IMR-90 (cell line): Measurements from ENCODE around the gene MEGF6. TPM values are rescaled to one million over a fixed set of nuclear protein-coding genes. Genes with fewer than 3 reads are reported as not detected.

ENCODE experiments used
- ATAC-seq: fragments of 200-7000 bp; cut with Tn5 transposase; 2 replicates; pipeline ENCODE4 v1.9.1; 2020; ENCODE audit warnings: low read depth, mild to moderate bottlenecking, moderate library complexity
- BruUV-seq: library from RNA; stranded (reverse); fragments of 400-500 nt; replicated peaks from 2 replicates; lab custom pipeline; 2021; lab: Mats Ljungman, UMichigan
- CTCF ChIA-PET: fragments of 300-600 bp; formaldehyde crosslinking; extraction: SDS; loops from one replicate; lab custom pipeline; 2021; ENCODE audit warnings: antibody characterized with exemption; lab: Yijun Ruan, JAX
- POLR2A ChIA-PET: fragments of 300-600 bp; sonication (Branson Sonifier 250); formaldehyde crosslinking; loops from one replicate; lab custom pipeline; 2022; ENCODE audit warnings: antibody characterized with exemption; ENCODE audit not compliant: unreplicated experiment; lab: Charles Lee
- DNase-seq: peaks from one replicate; pipeline ENCODE4 v3.0.0; 2013
- H2AFZ ChIP-seq: replicated peaks from 2 replicates; pipeline ENCODE3; 2013; ENCODE audit warnings: low read length, mild to moderate bottlenecking; ENCODE audit not compliant: poor library complexity
- H2AK5ac ChIP-seq: 2 replicates; pipeline ENCODE4 v1.6.1; 2013; ENCODE audit warnings: low read depth, low read length, inconsistent platforms
- H2AK9ac ChIP-seq: replicated peaks from 2 replicates; pipeline ENCODE3; 2013; ENCODE audit warnings: mild to moderate bottlenecking, low read depth, low read length, moderate library complexity; ENCODE audit not compliant: poor library complexity
- H2BK120ac ChIP-seq: 2 replicates; pipeline ENCODE4 v1.6.1; 2013; ENCODE audit warnings: low read depth, low read length, inconsistent platforms
- H2BK15ac ChIP-seq: 3 replicates; pipeline ENCODE4 v1.6.1; 2013; ENCODE audit warnings: low read depth, low read length, inconsistent platforms
- H2BK20ac ChIP-seq: 2 replicates; pipeline ENCODE4 v1.6.1; 2013; ENCODE audit warnings: low read depth, mild to moderate bottlenecking, inconsistent platforms, low read length, moderate library complexity
- H2BK5ac ChIP-seq: 2 replicates; pipeline ENCODE4 v1.6.1; 2013; ENCODE audit warnings: mild to moderate bottlenecking, low read depth, low read length, inconsistent platforms; ENCODE audit not compliant: poor library complexity, severe bottlenecking
- H3K14ac ChIP-seq: replicated peaks from 2 replicates; pipeline ENCODE4 v1.6.1; 2013; ENCODE audit warnings: low read depth, low read length, inconsistent platforms
- H3K18ac ChIP-seq: 2 replicates; pipeline ENCODE4 v1.6.1; 2013; ENCODE audit warnings: low read depth, low read length, control low read depth
- H3K23ac ChIP-seq: 2 replicates; pipeline ENCODE4 v1.6.1; 2013; ENCODE audit warnings: low read depth, low read length, inconsistent platforms
- H3K27ac ChIP-seq: 2 replicates; pipeline ENCODE4 v1.5.1; 2013; ENCODE audit warnings: mild to moderate bottlenecking, control low read depth, low read length; ENCODE audit not compliant: insufficient read depth
- H3K27me3 ChIP-seq: 2 replicates; pipeline ENCODE4 v1.6.1; 2013; ENCODE audit warnings: low read length; ENCODE audit not compliant: control insufficient read depth, insufficient read depth
- H3K36me3 ChIP-seq: 2 replicates; pipeline ENCODE4 v1.6.1; 2013; ENCODE audit warnings: low read length, mixed read lengths; ENCODE audit not compliant: control insufficient read depth, insufficient read depth
- H3K4ac ChIP-seq: 2 replicates; pipeline ENCODE4 v1.6.1; 2013; ENCODE audit warnings: low read depth, low read length, inconsistent platforms
- H3K4me1 ChIP-seq: 2 replicates; pipeline ENCODE4 v1.6.1; 2013; ENCODE audit warnings: low read length, mixed read lengths; ENCODE audit not compliant: control insufficient read depth, insufficient read depth
- H3K4me2 ChIP-seq: 2 replicates; pipeline ENCODE4 v1.6.1; 2013; ENCODE audit warnings: low read depth, mild to moderate bottlenecking, control low read depth, low read length, moderate library complexity
- H3K4me3 ChIP-seq: 2 replicates; pipeline ENCODE4 v1.5.1; 2013; ENCODE audit warnings: low read depth, mild to moderate bottlenecking, control low read depth, low read length, moderate library complexity; ENCODE audit not compliant: insufficient read depth
- H3K56ac ChIP-seq: 2 replicates; pipeline ENCODE4 v1.6.1; 2013; ENCODE audit warnings: low read length, inconsistent platforms; ENCODE audit not compliant: insufficient read depth; ENCODE audit errors: extremely low read depth
- H3K79me1 ChIP-seq, 2 experiments: 2 replicates each; pipeline ENCODE4 v1.6.1; 2013; ENCODE audit warnings: low read length in 2 of 2, inconsistent platforms in 1 of 2, low read depth in 1 of 2
- H3K9ac ChIP-seq: 2 replicates; pipeline ENCODE4 v1.6.1; 2013; ENCODE audit warnings: low read depth, low read length, control low read depth
- H3K9me1 ChIP-seq: 2 replicates; pipeline ENCODE4 v1.6.1; 2013; ENCODE audit warnings: low read length, inconsistent platforms; ENCODE audit not compliant: insufficient read depth
- H3K9me3 ChIP-seq: 2 replicates; pipeline ENCODE4 v1.6.1; 2013; ENCODE audit warnings: low read length; ENCODE audit not compliant: control insufficient read depth, insufficient read depth
- H4K20me1 ChIP-seq: 2 replicates; pipeline ENCODE4 v1.6.1; 2013; ENCODE audit warnings: low read length, inconsistent platforms; ENCODE audit not compliant: insufficient read depth
- H4K5ac ChIP-seq: 2 replicates; pipeline ENCODE4 v1.6.1; 2013; ENCODE audit warnings: mild to moderate bottlenecking, low read depth, low read length, control low read depth
- H4K8ac ChIP-seq, 2 experiments: 2 replicates each; pipeline ENCODE4 v1.6.1; 2013; ENCODE audit warnings: low read depth in 2 of 2, low read length in 2 of 2, control low read depth in 1 of 2, inconsistent platforms in 1 of 2
- H4K91ac ChIP-seq: 2 replicates; pipeline ENCODE4 v1.6.1; 2013; ENCODE audit warnings: low read depth, low read length, inconsistent platforms; ENCODE audit not compliant: insufficient read depth
- BHLHE40 ChIP-seq: fragments of 150-350 bp; IDR thresholded peaks from 2 replicates; pipeline ENCODE4 v1.6.1; 2016; ENCODE audit warnings: mild to moderate bottlenecking, low read depth, low read length
- NFE2L2 ChIP-seq: fragments of 150-350 bp; IDR thresholded peaks from 2 replicates; pipeline ENCODE4 v1.6.1; 2016; ENCODE audit warnings: low read depth, mild to moderate bottlenecking, low read length
- RCOR1 ChIP-seq: IDR thresholded peaks from 2 replicates; pipeline ENCODE4 v1.6.1; 2012; ENCODE audit warnings: mild to moderate bottlenecking, low read length, improper control_type of control experiment; ENCODE audit not compliant: insufficient replicate concordance
- WGBS, 2 experiments: methylation state at CpG; one replicate each; pipeline versions ENCODE4 v1.1.5 to v1.1.7; 2013; ENCODE audit warnings: missing lambda C conversion rate in 2 of 2; ENCODE audit not compliant: insufficient read length in 1 of 2; ENCODE audit errors: extremely low coverage in 2 of 2; 5-methylcytosine and 5-hydroxymethylcytosine counted together
- dilution Hi-C: fragments of 300-500 bp; cut with HindIII; formaldehyde crosslinking; loops from one replicate; pipeline ENCODE4 v1.14.3; 2018; ENCODE audit warnings: low sequenced_read_pairs; ENCODE audit not compliant: unreplicated experiment
- in situ Hi-C: fragments of 300-500 bp; cut with MboI; formaldehyde crosslinking; loops from 3 replicates; pipeline ENCODE4 v1.14.3; 2019; ENCODE audit warnings: low sequenced_read_pairs, inconsistent platforms, mixed read lengths
- intact Hi-C: fragments of 100-400 bp; cut with micrococcal nuclease; formaldehyde crosslinking; loops from 2 replicates; pipeline ENCODE4 v1.10.0; 2022
- polyA plus RNA-seq, 3 experiments: library from polyadenylated mRNA; depleted of rRNA; stranded (reverse); fragments of >200 nt; gene quantifications; 2 replicates each; pipeline ENCODE4 v1.2.3, GENCODE V29; 2012; ENCODE audit warnings: low replicate concordance in 1 of 3
- total RNA-seq: library from RNA; depleted of rRNA; stranded (reverse); fragments of >200 nt; gene quantifications from 2 replicates; pipeline ENCODE4 v1.2.3, GENCODE V29; 2012
- TF ChIP-seq, protein P1 (sequence below): fragments of 150-350 bp; IDR thresholded peaks from 2 replicates; pipeline ENCODE4 v1.6.1; 2017; ENCODE audit warnings: mild to moderate bottlenecking, antibody characterized with exemption, low read length, low read depth

MEGF6 gene
- total and polyA plus RNA-seq, 2 of the 4 experiments (the other 2 are of a cell fraction): 0.72 to 4.1 TPM

- H3K36me3 ChIP-seq: no peaks in the 10 kb centered on the region
- H2AK5ac ChIP-seq: no peak overlapping the region
- no peak overlapping the region for H2BK5ac ChIP-seq
- no peak overlapping the region for H3K9ac ChIP-seq
- no peaks in the 10 kb centered on the region for H3K4me1 ChIP-seq
- H3K23ac ChIP-seq: no peak overlapping the region
- no peak overlapping the region for H2BK20ac ChIP-seq
- TF ChIP-seq BHLHE40 (no peak), NFE2L2 (no peak), RCOR1 (no peak)
- TF ChIP-seq, protein P1, sequence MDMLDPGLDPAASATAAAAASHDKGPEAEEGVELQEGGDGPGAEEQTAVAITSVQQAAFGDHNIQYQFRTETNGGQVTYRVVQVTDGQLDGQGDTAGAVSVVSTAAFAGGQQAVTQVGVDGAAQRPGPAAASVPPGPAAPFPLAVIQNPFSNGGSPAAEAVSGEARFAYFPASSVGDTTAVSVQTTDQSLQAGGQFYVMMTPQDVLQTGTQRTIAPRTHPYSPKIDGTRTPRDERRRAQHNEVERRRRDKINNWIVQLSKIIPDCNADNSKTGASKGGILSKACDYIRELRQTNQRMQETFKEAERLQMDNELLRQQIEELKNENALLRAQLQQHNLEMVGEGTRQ: no peak
- CTCF ChIA-PET: no interaction called here
- in situ Hi-C loops: no loop called here
- POLR2A ChIA-PET: no interaction called here
- H4K8ac ChIP-seq: no peak overlapping the region
- WGBS, 2 experiments: 97% methylated on average over 12 of the region's 27 CpGs; no CpG with 5 or more reads in 1 of the 2 experiments
- ATAC-seq: no peak
- no peaks in the 10 kb centered on the region for H3K79me1 ChIP-seq
- H3K4me3 ChIP-seq: no peak overlapping the region
- H3K56ac ChIP-seq: no peak overlapping the region
- no peak overlapping the region for H3K27ac ChIP-seq
- no peak overlapping the region for H4K5ac ChIP-seq
- H3K14ac ChIP-seq: no peak overlapping the region
- no peak overlapping the region for H2BK15ac ChIP-seq
- BruUV-seq: no TSS peak
- no peak overlapping the region for H3K4me2 ChIP-seq
- intact Hi-C loops: no loop called here
- dilution Hi-C loops: no loop called here
- no peaks in the 10 kb centered on the region for H3K9me1 ChIP-seq
- no peak for DNase-seq
- H2AK9ac ChIP-seq: no peak overlapping the region
- H3K4ac ChIP-seq: no peak overlapping the region
- H3K9me3 ChIP-seq: no peaks in the 10 kb centered on the region
- H3K27me3 ChIP-seq: no peaks in the 10 kb centered on the region
- no peak overlapping the region for H2BK120ac ChIP-seq
- H3K18ac ChIP-seq: no peak overlapping the region
- H4K20me1 ChIP-seq: no peaks in the 10 kb centered on the region; the same call in 1 of the 2 replicates
- H2AFZ ChIP-seq: no peak overlapping the region
- no peak overlapping the region for H4K91ac ChIP-seq
Observed at GRCh38 chr1:3519301-3519885, 91.9 kb downstream of the MEGF6 start.
